Measurements from ENCODE around the gene CRIP2. TPM values are rescaled to one million over a fixed set of nuclear protein-coding genes. Genes with fewer than 3 reads are reported as not detected.

CRIP2 gene
- total RNA-seq, 1 experiment from 2014 or later: 50.5 TPM

- Mint-ChIP-seq H3K4me3 (ENCODE audit: unreplicated experiment) (no peak overlapping the region), H3K4me1 (ENCODE audit: insufficient read depth, unreplicated experiment) (no peaks in the 10 kb centered on the region), H3K9me3 (ENCODE audit: unreplicated experiment) (no peaks in the 10 kb centered on the region), H3K36me3 (ENCODE audit: insufficient read depth, unreplicated experiment) (peaks cover 28% of the 10 kb centered on the region), H3K27ac (ENCODE audit: low read depth, unreplicated experiment) (no peak overlapping the region), H3K27me3 (ENCODE audit: insufficient read depth, unreplicated experiment) (no peaks in the 10 kb centered on the region)
- ChIA-PET POLR2A (no interaction called here), CTCF (no interaction called here)
- intact Hi-C loops (cut with micrococcal nuclease): no loop called here
- no peak for TF ChIP-seq CTCF (IDR thresholded peaks at IDR 0.05; ENCODE audit: unreplicated experiment)
- BruUV-seq (replicated peaks): no TSS peak
- DNase-seq (ENCODE audit: unreplicated experiment): no peak
These were observed 14.0 kb upstream of the CRIP2 start for GRCh38 chr14:105460616-105461015.

- no peak for TF ChIP-seq CTCF (IDR thresholded peaks at IDR 0.05; ENCODE audit: unreplicated experiment)
- H3K27me3 Mint-ChIP-seq (ENCODE audit: insufficient read depth, unreplicated experiment): no peaks in the 10 kb centered on the region
- DNase-seq (ENCODE audit: unreplicated experiment): no peak
- peaks cover 24% of the 10 kb centered on the region for H3K36me3 Mint-ChIP-seq (ENCODE audit: insufficient read depth, unreplicated experiment)
- intact Hi-C loops (cut with micrococcal nuclease): no loop called here
- no peaks in the 10 kb centered on the region for H3K4me1 Mint-ChIP-seq (ENCODE audit: insufficient read depth, unreplicated experiment)
- H3K4me3 Mint-ChIP-seq (ENCODE audit: unreplicated experiment): no peak overlapping the region
- BruUV-seq (replicated peaks): no TSS peak
- no peaks in the 10 kb centered on the region for H3K9me3 Mint-ChIP-seq (ENCODE audit: unreplicated experiment)
- POLR2A ChIA-PET: interaction anchor here (1.4 kb wide), 1 partner anchor 10 kb away, joined by 3 read pairs; no protein-coding TSS in a partner anchor
- CTCF ChIA-PET: no interaction called here
- H3K27ac Mint-ChIP-seq (ENCODE audit: low read depth, unreplicated experiment): no peak overlapping the region
These were observed 12.7 kb upstream of the CRIP2 start for GRCh38 chr14:105461903-105462302.

GRCh38 chr14:105464501-105464900 lies 10.1 kb upstream of the CRIP2 start:
- DNase-seq (ENCODE audit: unreplicated experiment): no peak
- Mint-ChIP-seq H3K4me3 (ENCODE audit: unreplicated experiment) (no peak overlapping the region), H3K36me3 (ENCODE audit: insufficient read depth, unreplicated experiment) (peaks cover 23% of the 10 kb centered on the region), H3K4me1 (ENCODE audit: insufficient read depth, unreplicated experiment) (no peaks in the 10 kb centered on the region), H3K27ac (ENCODE audit: low read depth, unreplicated experiment) (no peak overlapping the region), H3K9me3 (ENCODE audit: unreplicated experiment) (no peaks in the 10 kb centered on the region), H3K27me3 (ENCODE audit: insufficient read depth, unreplicated experiment) (no peaks in the 10 kb centered on the region)
- POLR2A ChIA-PET: no interaction called here
- BruUV-seq (replicated peaks): no TSS peak
- intact Hi-C loops (cut with micrococcal nuclease): no loop called here
- TF ChIP-seq CTCF (IDR thresholded peaks at IDR 0.05; ENCODE audit: unreplicated experiment): no peak
- CTCF ChIA-PET: no interaction called here

- ChIA-PET POLR2A (no interaction called here), CTCF (interaction anchor here (1.0 kb wide), 1 partner anchor 24 kb away, joined by 3 read pairs; no protein-coding TSS in a partner anchor)
- no peak for DNase-seq (ENCODE audit: unreplicated experiment)
- no TSS peak for BruUV-seq (replicated peaks)
- Mint-ChIP-seq H3K27ac (ENCODE audit: low read depth, unreplicated experiment) (no peak overlapping the region), H3K36me3 (ENCODE audit: insufficient read depth, unreplicated experiment) (peaks cover 30% of the 10 kb centered on the region), H3K4me1 (ENCODE audit: insufficient read depth, unreplicated experiment) (no peaks in the 10 kb centered on the region), H3K9me3 (ENCODE audit: unreplicated experiment) (no peaks in the 10 kb centered on the region), H3K27me3 (ENCODE audit: insufficient read depth, unreplicated experiment) (no peaks in the 10 kb centered on the region), H3K4me3 (ENCODE audit: unreplicated experiment) (no peak overlapping the region)
- no peak for TF ChIP-seq CTCF (IDR thresholded peaks at IDR 0.05; ENCODE audit: unreplicated experiment)
- intact Hi-C loops (cut with micrococcal nuclease): no loop called here
These were observed 9.2 kb upstream of the CRIP2 start for GRCh38 chr14:105465209-105466031.

All from MCF 10A (cell line).